NOMO-1 (cell line): ENCODE results near the gene ASCC1.
A peak's percentile ranks its signal among the peaks of the same experiment; 100 is the strongest.

Experiments
- DNase-seq, 2 experiments: peaks; one replicate each; lab custom pipeline; 2025; ENCODE audit not compliant: unreplicated experiment in 2 of 2; lab: John Stamatoyannopoulos, UW

The ASCC1 gene

GRCh38 chr10:72056932-72057751 is 158.9 kb downstream of the ASCC1 start:
- no peak for DNase-seq

GRCh38 chr10:72056113-72056512 is 160.0 kb downstream of the ASCC1 start:
- no peak for DNase-seq

- DNase-seq: no peak
These were observed 162.4 kb downstream of the ASCC1 start for GRCh38 chr10:72053690-72054089.

GRCh38 chr10:72050873-72051272 is 165.2 kb downstream of the ASCC1 start:
- DNase-seq: no peak

GRCh38 chr10:72049969-72050781 is 165.9 kb downstream of the ASCC1 start:
- no peak for DNase-seq

- no peak for DNase-seq
These were observed 166.6 kb downstream of the ASCC1 start for GRCh38 chr10:72049472-72049871.

GRCh38 chr10:72048450-72049124 is 167.5 kb downstream of the ASCC1 start:
- DNase-seq: peak; percentile 85 to 87
